Activated T-helper 2 cell treated with anti-CD3 and anti-CD28 coated beads, Interferon-gamma antibody, Interleukin-2, Interleukin-4, amounts not matched to agents 10 μg/mL and 5 μg/mL and 100 μg/mL, durations not matched to agents 14 hours and 24 hours and 36 hours (primary cell): ENCODE results near the gene TIMM8B. TPM values are rescaled to one million over a fixed set of nuclear protein-coding genes. Genes with fewer than 3 reads are reported as not detected.

Experiments used
- DNase-seq: peaks from one replicate; pipeline ENCODE4 v3.0.0; 2021; ENCODE audit warnings: low spot score
- H3K27ac Mint-ChIP-seq: one replicate; pipeline ENCODE4 v1.8.0; 2021; ENCODE audit warnings: mixed read lengths
- H3K27me3 Mint-ChIP-seq: one replicate; pipeline ENCODE4 v1.8.0; 2021; ENCODE audit warnings: low read depth, mixed read lengths
- H3K36me3 Mint-ChIP-seq: one replicate; pipeline ENCODE4 v1.8.0; 2021; ENCODE audit warnings: low read depth, mixed read lengths
- H3K4me1 Mint-ChIP-seq: one replicate; pipeline ENCODE4 v1.8.0; 2021; ENCODE audit warnings: low read depth, mixed read lengths
- H3K4me3 Mint-ChIP-seq: one replicate; pipeline ENCODE4 v1.8.0; 2021; ENCODE audit warnings: low read depth, mild to moderate bottlenecking, moderate library complexity, mixed read lengths
- H3K9me3 Mint-ChIP-seq: one replicate; pipeline ENCODE4 v1.8.0; 2021; ENCODE audit warnings: mixed read lengths
- intact Hi-C: fragments of 100-400 bp; cut with micrococcal nuclease; formaldehyde crosslinking; loops from one replicate; pipeline ENCODE4 v1.15.1; 2023
- total RNA-seq: library from RNA; stranded (reverse); gene quantifications from 2 replicates; pipeline ENCODE4 v1.2.3, GENCODE V29; 2022

The TIMM8B gene
- 72.6 and 77.5 TPM in 2 replicates for total RNA-seq

GRCh38 chr11:112086422-112087191 lies at the start of gene TIMM8B, which contains the start of gene SDHD:
Gene TIMM8B (minus strand): TSS chr11:112086756. CDS start chr11:112086723, 33 bp downstream.
Gene SDHD (plus strand): TSS chr11:112086873. CDS start chr11:112086908, 35 bp downstream.
- peaks cover 92% of the 10 kb centered on the region for H3K36me3 Mint-ChIP-seq

GRCh38 chr11:112134473-112134872 lies 47.9 kb upstream of the TIMM8B start:
- H3K4me3 Mint-ChIP-seq: no peak overlapping the region
- no peak overlapping the region for H3K27ac Mint-ChIP-seq
- H3K36me3 Mint-ChIP-seq: no peaks in the 10 kb centered on the region
- no peak for DNase-seq
- intact Hi-C loops: no loop called here
- H3K4me1 Mint-ChIP-seq: peaks cover 5% of the 10 kb centered on the region
- H3K9me3 Mint-ChIP-seq: no peaks in the 10 kb centered on the region
- no peaks in the 10 kb centered on the region for H3K27me3 Mint-ChIP-seq

More at GRCh38 chr11:112086422-112087191, at the start of gene TIMM8B, which contains the start of gene SDHD:
- DNase-seq: peak; percentile 96
- Mint-ChIP-seq H3K27ac (peak within 1 kb of the TSS; percentile 91), H3K9me3 (no peaks in the 10 kb centered on the region), H3K4me1 (peaks cover 53% of the 10 kb centered on the region), H3K27me3 (no peaks in the 10 kb centered on the region), H3K4me3 (peak within 1 kb of the TSS; percentile 99)
- intact Hi-C loops: loop anchor here (1.0 to 10.0 kb wide), 6 partner anchors 12 to 482 kb away; partner anchors contain the start of genes ALG9, CFAP68, DLAT and FDXACB1

- no peaks in the 10 kb centered on the region for H3K36me3 Mint-ChIP-seq
- no peak overlapping the region for H3K27ac Mint-ChIP-seq
- no peak for DNase-seq
- no peaks in the 10 kb centered on the region for H3K27me3 Mint-ChIP-seq
- H3K4me1 Mint-ChIP-seq: peaks cover 5% of the 10 kb centered on the region
- no peaks in the 10 kb centered on the region for H3K9me3 Mint-ChIP-seq
- H3K4me3 Mint-ChIP-seq: no peak overlapping the region
- intact Hi-C loops: no loop called here
Observed at GRCh38 chr11:112132737-112133136, 46.2 kb upstream of the TIMM8B start.

- H3K27me3 Mint-ChIP-seq: no peaks in the 10 kb centered on the region
- H3K36me3 Mint-ChIP-seq: no peaks in the 10 kb centered on the region
- intact Hi-C loops: no loop called here
- no peak overlapping the region for H3K27ac Mint-ChIP-seq
- H3K4me3 Mint-ChIP-seq: no peak overlapping the region
- H3K9me3 Mint-ChIP-seq: no peaks in the 10 kb centered on the region
- H3K4me1 Mint-ChIP-seq: peaks cover 5% of the 10 kb centered on the region
- no peak for DNase-seq
Observed at GRCh38 chr11:112129656-112130055, 43.1 kb upstream of the TIMM8B start.

GRCh38 chr11:112128483-112129121 lies 42.0 kb upstream of the TIMM8B start:
- Mint-ChIP-seq H3K4me3 (no peak overlapping the region), H3K27ac (no peak overlapping the region), H3K27me3 (peaks cover 3% of the 10 kb centered on the region), H3K9me3 (no peaks in the 10 kb centered on the region), H3K36me3 (no peaks in the 10 kb centered on the region), H3K4me1 (peaks cover 5% of the 10 kb centered on the region)
- no peak for DNase-seq
- intact Hi-C loops: no loop called here

GRCh38 chr11:112127056-112127455 lies 40.5 kb upstream of the TIMM8B start:
- no peak overlapping the region for H3K27ac Mint-ChIP-seq
- peaks cover 2% of the 10 kb centered on the region for H3K4me1 Mint-ChIP-seq
- H3K4me3 Mint-ChIP-seq: no peak overlapping the region
- no peak for DNase-seq
- intact Hi-C loops: no loop called here
- H3K9me3 Mint-ChIP-seq: no peaks in the 10 kb centered on the region
- H3K27me3 Mint-ChIP-seq: peaks cover 4% of the 10 kb centered on the region
- H3K36me3 Mint-ChIP-seq: no peaks in the 10 kb centered on the region

- Mint-ChIP-seq H3K9me3 (no peaks in the 10 kb centered on the region), H3K4me3 (no peak overlapping the region), H3K4me1 (peaks cover 13% of the 10 kb centered on the region), H3K27me3 (peaks cover 4% of the 10 kb centered on the region), H3K36me3 (no peaks in the 10 kb centered on the region), H3K27ac (no peak overlapping the region)
- intact Hi-C loops: no loop called here
- DNase-seq: no peak
Observed at GRCh38 chr11:112123129-112123528, 36.6 kb upstream of the TIMM8B start.

GRCh38 chr11:112121981-112122615 lies 35.5 kb upstream of the TIMM8B start:
- intact Hi-C loops: no loop called here
- no peaks in the 10 kb centered on the region for H3K36me3 Mint-ChIP-seq
- H3K4me3 Mint-ChIP-seq: no peak overlapping the region
- H3K9me3 Mint-ChIP-seq: no peaks in the 10 kb centered on the region
- H3K27ac Mint-ChIP-seq: no peak overlapping the region
- no peak for DNase-seq
- H3K27me3 Mint-ChIP-seq: peaks cover 4% of the 10 kb centered on the region
- H3K4me1 Mint-ChIP-seq: peaks cover 13% of the 10 kb centered on the region

GRCh38 chr11:112118176-112118575 lies 31.6 kb upstream of the TIMM8B start:
- H3K9me3 Mint-ChIP-seq: no peaks in the 10 kb centered on the region
- DNase-seq: no peak
- intact Hi-C loops: no loop called here

GRCh38 chr11:112115386-112115785 lies 28.8 kb upstream of the TIMM8B start:
- intact Hi-C loops: loop anchor here (2.0 kb wide), 1 partner anchor 59 kb away; the partner anchor contains the start of gene BCO2
- no peak overlapping the region for H3K4me3 Mint-ChIP-seq

More at GRCh38 chr11:112118176-112118575, 31.6 kb upstream of the TIMM8B start:
- no peaks in the 10 kb centered on the region for H3K27me3 Mint-ChIP-seq
- peaks cover 17% of the 10 kb centered on the region for H3K4me1 Mint-ChIP-seq
- no peak overlapping the region for H3K27ac Mint-ChIP-seq
- no peak overlapping the region for H3K4me3 Mint-ChIP-seq
- H3K36me3 Mint-ChIP-seq: no peaks in the 10 kb centered on the region

GRCh38 chr11:112114460-112114859 lies 27.9 kb upstream of the TIMM8B start:
- H3K4me3 Mint-ChIP-seq: no peak overlapping the region
- no peak overlapping the region for H3K27ac Mint-ChIP-seq
- no peaks in the 10 kb centered on the region for H3K27me3 Mint-ChIP-seq
- intact Hi-C loops: loop anchor here (2.0 kb wide), 1 partner anchor 60 kb away; the partner anchor contains the start of gene BCO2
- no peaks in the 10 kb centered on the region for H3K36me3 Mint-ChIP-seq
- DNase-seq: no peak
- peaks cover 9% of the 10 kb centered on the region for H3K4me1 Mint-ChIP-seq
- no peaks in the 10 kb centered on the region for H3K9me3 Mint-ChIP-seq

More at GRCh38 chr11:112115386-112115785, 28.8 kb upstream of the TIMM8B start:
- Mint-ChIP-seq H3K36me3 (no peaks in the 10 kb centered on the region), H3K27me3 (no peaks in the 10 kb centered on the region), H3K9me3 (no peaks in the 10 kb centered on the region), H3K4me1 (peaks cover 14% of the 10 kb centered on the region), H3K27ac (no peak overlapping the region)
- no peak for DNase-seq

- H3K36me3 Mint-ChIP-seq: no peaks in the 10 kb centered on the region
- DNase-seq: no peak
- peaks cover 9% of the 10 kb centered on the region for H3K4me1 Mint-ChIP-seq
- H3K4me3 Mint-ChIP-seq: no peak overlapping the region
- intact Hi-C loops: loop anchor here (1.0 to 2.0 kb wide), 2 partner anchors 61 to 167 kb away; partner anchors contain the start of gene BCO2
- no peak overlapping the region for H3K27ac Mint-ChIP-seq
- no peaks in the 10 kb centered on the region for H3K9me3 Mint-ChIP-seq
- no peaks in the 10 kb centered on the region for H3K27me3 Mint-ChIP-seq
Observed at GRCh38 chr11:112113539-112114457, 27.2 kb upstream of the TIMM8B start.
